Immature natural killer cell (primary cell): ENCODE data around the gene ABCB6. TPM values are rescaled to one million over a fixed set of nuclear protein-coding genes. Genes with fewer than 3 reads are reported as not detected.

Experiments used
- DNase-seq, 3 donors: peaks; one replicate each; pipeline ENCODE4 v3.0.0; 2022; ENCODE audit warnings: mixed read lengths in 1 of 3
- H3K27ac Mint-ChIP-seq, 6 donors: one replicate each; pipeline ENCODE4 v1.8.0; 2020; ENCODE audit warnings: mixed read lengths in 6 of 6, mild to moderate bottlenecking in 5 of 6, inconsistent platforms in 4 of 6, moderate library complexity in 3 of 6
- H3K27me3 Mint-ChIP-seq, 3 donors: one replicate each; pipeline ENCODE4 v1.8.0; 2020 to 2021; ENCODE audit warnings: low read depth in 3 of 3, mild to moderate bottlenecking in 3 of 3, mixed read lengths in 3 of 3, moderate library complexity in 3 of 3, inconsistent platforms in 1 of 3
- H3K36me3 Mint-ChIP-seq, 3 donors: one replicate each; pipeline ENCODE4 v1.8.0; 2020; ENCODE audit warnings: mixed read lengths in 3 of 3, inconsistent platforms in 2 of 3, mild to moderate bottlenecking in 2 of 3
- H3K4me1 Mint-ChIP-seq, 2 donors: one replicate each; pipeline ENCODE4 v1.8.0; 2020; ENCODE audit warnings: inconsistent platforms in 2 of 2, mild to moderate bottlenecking in 2 of 2, mixed read lengths in 2 of 2, moderate library complexity in 1 of 2
- H3K4me3 Mint-ChIP-seq, 5 donors: one replicate each; pipeline ENCODE4 v1.8.0; 2020; ENCODE audit warnings: mild to moderate bottlenecking in 5 of 5, mixed read lengths in 5 of 5, inconsistent platforms in 3 of 5, moderate library complexity in 3 of 5
- H3K9me3 Mint-ChIP-seq, 6 donors: one replicate each; pipeline ENCODE4 v1.8.0; 2020; ENCODE audit warnings: mild to moderate bottlenecking in 6 of 6, mixed read lengths in 6 of 6, inconsistent platforms in 4 of 6, moderate library complexity in 3 of 6
- polyA plus RNA-seq, 3 donors: library from polyadenylated mRNA; unstranded; fragments of 300-500 nt; fragmentation: Illumina TruSeq; gene quantifications; one replicate each; pipeline ENCODE4 v1.2.3, GENCODE V29; 2021

ABCB6 gene
- polyA plus RNA-seq, 3 donors from 2014 or later: 0.21 to 3.7 (median 1.2) TPM

GRCh38 chr2:219172231-219173154, 46.3 kb downstream of the ABCB6 start:
- Mint-ChIP-seq H3K9me3 (no peaks in the 10 kb centered on the region), H3K36me3 (peaks cover 8 to 27% (median 8%) of the 10 kb centered on the region in 3 donors), H3K27ac (peak overlapping the region in 5 of 6 donors; percentile 22 to 80 (median 64)), H3K4me3 (no peak overlapping the region), H3K27me3 (peaks cover 6 to 10% (median 6%) of the 10 kb centered on the region in 3 donors), H3K4me1 (peaks cover 26 to 28% of the 10 kb centered on the region in 2 donors)
- DNase-seq: no peak

DNA sequence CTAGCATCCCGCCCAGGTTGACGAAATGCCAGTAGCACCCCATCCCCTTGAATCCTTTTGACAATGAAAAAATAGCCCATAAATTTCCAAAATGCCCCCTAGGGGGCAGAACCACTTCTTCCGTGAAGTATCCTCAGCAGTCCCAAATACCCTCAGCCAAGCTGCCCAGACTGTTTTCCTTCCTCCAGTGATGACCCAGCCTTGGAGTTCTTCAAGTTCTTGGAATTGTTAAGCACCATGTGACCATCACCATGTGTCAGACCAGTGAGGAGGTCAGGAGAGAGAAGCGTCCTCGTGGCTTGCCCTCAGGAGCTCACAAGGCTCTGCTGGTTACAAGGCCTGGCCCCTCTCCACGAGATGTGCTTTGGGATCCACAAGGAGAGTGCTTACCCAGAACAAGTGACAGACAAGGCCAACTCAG, 47.5 kb downstream of the ABCB6 start:
- Mint-ChIP-seq H3K27ac (peak overlapping the region; percentile 35 to 80 (median 68)), H3K4me1 (peaks cover 21 to 22% of the 10 kb centered on the region in 2 donors), H3K27me3 (peaks cover 0 to 4% (median 2%) of the 10 kb centered on the region in 3 donors), H3K9me3 (no peaks in the 10 kb centered on the region), H3K4me3 (no peak overlapping the region), H3K36me3 (peaks cover 8 to 31% (median 8%) of the 10 kb centered on the region in 3 donors)
- DNase-seq: peak; percentile 37 to 52 (median 42)

DNA sequence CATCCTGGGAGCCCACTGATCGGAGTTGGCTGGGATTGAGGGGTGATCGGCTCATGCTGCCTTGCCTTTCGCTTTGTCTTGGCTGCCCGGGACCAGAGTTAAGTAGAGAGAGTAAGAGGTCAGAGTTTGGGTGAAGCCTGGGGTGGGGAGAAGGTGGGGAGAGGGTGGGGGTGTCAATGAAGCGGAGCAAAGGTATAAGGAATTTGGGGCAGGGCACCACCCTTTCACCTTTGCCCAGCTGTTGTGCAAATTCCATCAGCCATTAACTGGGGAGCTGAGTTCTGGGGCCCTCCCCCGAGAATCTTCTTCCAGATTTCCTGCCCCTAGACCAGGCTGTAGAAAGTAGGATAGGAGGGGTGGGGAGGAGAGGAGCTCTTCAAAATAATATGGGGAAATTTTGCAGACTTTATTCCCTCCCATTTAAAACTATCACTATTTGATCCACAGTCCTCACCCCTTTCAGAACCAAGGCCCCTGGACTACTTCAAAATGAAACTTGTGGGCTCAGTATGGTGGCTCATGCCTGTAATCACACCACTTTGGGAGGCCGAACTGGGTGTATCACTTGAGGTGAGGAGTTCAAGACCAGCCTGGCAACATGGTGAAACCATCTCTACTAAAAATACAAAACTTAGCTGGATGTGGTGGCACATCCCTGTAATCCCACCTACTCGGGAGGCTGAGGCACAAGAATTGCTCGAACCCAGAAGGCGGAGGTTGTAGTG, 48.7 kb downstream of the ABCB6 start, which contains the start of gene SLC23A3:
SLC23A3 (minus strand) TSS at position 100 of the 725 bp plus-strand sequence; CDS start at position 55, 45 bp downstream.
- DNase-seq: no peak
- no peak within 1 kb of the TSS for H3K4me3 Mint-ChIP-seq
- H3K4me1 Mint-ChIP-seq: peaks cover 11 to 12% of the 10 kb centered on the region in 2 donors
- H3K36me3 Mint-ChIP-seq: peaks cover 8 to 31% (median 12%) of the 10 kb centered on the region in 3 donors
- H3K27me3 Mint-ChIP-seq: peaks cover 0 to 2% (median 0%) of the 10 kb centered on the region in 3 donors
- H3K27ac Mint-ChIP-seq: peak within 1 kb of the TSS in 2 of 6 donors; percentile 69 to 80
- H3K9me3 Mint-ChIP-seq: no peaks in the 10 kb centered on the region

GRCh38 chr2:219168932-219169331, 49.8 kb downstream of the ABCB6 start:
- DNase-seq: no peak
- H3K27ac Mint-ChIP-seq: no peak overlapping the region
- H3K4me1 Mint-ChIP-seq: peaks cover 2 to 3% of the 10 kb centered on the region in 2 donors
- H3K27me3 Mint-ChIP-seq: no peaks in the 10 kb centered on the region
- H3K4me3 Mint-ChIP-seq: no peak overlapping the region
- H3K9me3 Mint-ChIP-seq: no peaks in the 10 kb centered on the region
- H3K36me3 Mint-ChIP-seq: peaks cover under 1 to 22% (median 6%) of the 10 kb centered on the region in 3 donors

- no peak overlapping the region for H3K27ac Mint-ChIP-seq
- DNase-seq: no peak
- no peaks in the 10 kb centered on the region for H3K9me3 Mint-ChIP-seq
- no peaks in the 10 kb centered on the region for H3K27me3 Mint-ChIP-seq
- H3K36me3 Mint-ChIP-seq: peaks cover 0 to 20% (median 4%) of the 10 kb centered on the region in 3 donors
- no peak overlapping the region for H3K4me3 Mint-ChIP-seq
- peaks cover 0 to 2% of the 10 kb centered on the region in 2 donors for H3K4me1 Mint-ChIP-seq
Measured at GRCh38 chr2:219168526-219168925, 50.2 kb downstream of the ABCB6 start.

DNA sequence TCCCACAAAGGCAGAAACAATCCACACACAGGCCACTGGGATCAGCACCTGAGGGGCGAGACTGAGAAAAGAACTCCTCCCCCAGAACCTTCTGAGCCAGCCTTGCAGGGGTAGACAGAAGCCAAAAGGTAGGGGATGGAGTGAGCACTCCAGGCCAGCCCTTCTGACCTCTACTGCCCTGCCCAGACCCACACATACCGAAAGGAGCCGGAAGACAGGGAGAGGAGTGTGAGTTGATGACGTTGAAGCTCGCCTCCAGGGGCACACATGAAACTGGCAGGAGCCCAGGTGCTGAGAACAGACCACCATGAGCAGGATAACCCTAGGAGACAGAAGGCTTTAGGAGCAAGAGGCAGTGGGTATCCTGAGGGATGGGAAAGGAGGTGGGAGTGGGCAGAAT, 50.8 kb downstream of the ABCB6 start:
- Mint-ChIP-seq H3K4me1 (peaks cover 0 to 2% of the 10 kb centered on the region in 2 donors), H3K27me3 (no peaks in the 10 kb centered on the region), H3K27ac (peak overlapping the region in 1 of 6 donors; percentile 78), H3K36me3 (peaks cover 0 to 16% (median 4%) of the 10 kb centered on the region in 3 donors), H3K9me3 (no peaks in the 10 kb centered on the region), H3K4me3 (no peak overlapping the region)
- DNase-seq: no peak

- peaks cover 3 to 4% (median 3%) of the 10 kb centered on the region in 3 donors for H3K27me3 Mint-ChIP-seq
- H3K9me3 Mint-ChIP-seq: no peaks in the 10 kb centered on the region
- DNase-seq: no peak
- H3K4me3 Mint-ChIP-seq: no peak overlapping the region
- peak overlapping the region in 1 of 6 donors; percentile 17 for H3K27ac Mint-ChIP-seq
- H3K4me1 Mint-ChIP-seq: peaks cover 9 to 12% of the 10 kb centered on the region in 2 donors
- peaks cover 0 to 4% (median 3%) of the 10 kb centered on the region in 3 donors for H3K36me3 Mint-ChIP-seq
Measured at GRCh38 chr2:219165058-219165911, 53.5 kb downstream of the ABCB6 start.

GRCh38 chr2:219163156-219163555, 55.6 kb downstream of the ABCB6 start:
- H3K9me3 Mint-ChIP-seq: no peaks in the 10 kb centered on the region
- H3K27ac Mint-ChIP-seq: no peak overlapping the region

DNA sequence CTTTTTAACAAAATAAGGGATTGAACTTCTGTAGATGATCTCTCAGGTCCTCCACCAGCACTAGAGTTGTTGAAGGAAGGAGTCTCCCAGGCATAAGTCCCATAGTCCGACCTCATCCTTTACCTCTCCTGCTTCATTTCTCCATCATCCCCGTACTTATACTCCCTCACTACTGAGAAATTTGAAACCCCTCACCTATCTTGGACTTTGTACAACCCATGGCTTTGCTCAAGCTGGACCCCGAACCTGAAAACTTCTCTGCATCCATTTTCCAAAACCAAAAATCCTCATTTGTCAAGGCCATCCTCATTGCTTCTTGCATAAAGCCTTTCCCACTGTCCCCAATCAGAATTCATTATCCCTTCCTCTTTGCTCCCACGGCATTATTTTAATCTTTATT, 57.7 kb downstream of the ABCB6 start:
- Mint-ChIP-seq H3K36me3 (peaks cover 8 to 17% (median 17%) of the 10 kb centered on the region in 3 donors), H3K4me3 (peak overlapping the region; percentile 93 to 98 (median 97)), H3K27ac (peak overlapping the region; percentile 70 to 99 (median 96)), H3K9me3 (no peaks in the 10 kb centered on the region), H3K4me1 (peaks cover 15 to 21% of the 10 kb centered on the region in 2 donors), H3K27me3 (peaks cover 6 to 7% (median 6%) of the 10 kb centered on the region in 3 donors)
- no peak for DNase-seq

More at GRCh38 chr2:219163156-219163555, 55.6 kb downstream of the ABCB6 start:
- Mint-ChIP-seq H3K27me3 (peaks cover 6 to 7% (median 6%) of the 10 kb centered on the region in 3 donors), H3K4me1 (peaks cover 15 to 21% of the 10 kb centered on the region in 2 donors), H3K36me3 (peaks cover 0 to 4% (median 3%) of the 10 kb centered on the region in 3 donors), H3K4me3 (peak overlapping the region in 1 of 5 donors; percentile 25)
- DNase-seq: no peak

DNA sequence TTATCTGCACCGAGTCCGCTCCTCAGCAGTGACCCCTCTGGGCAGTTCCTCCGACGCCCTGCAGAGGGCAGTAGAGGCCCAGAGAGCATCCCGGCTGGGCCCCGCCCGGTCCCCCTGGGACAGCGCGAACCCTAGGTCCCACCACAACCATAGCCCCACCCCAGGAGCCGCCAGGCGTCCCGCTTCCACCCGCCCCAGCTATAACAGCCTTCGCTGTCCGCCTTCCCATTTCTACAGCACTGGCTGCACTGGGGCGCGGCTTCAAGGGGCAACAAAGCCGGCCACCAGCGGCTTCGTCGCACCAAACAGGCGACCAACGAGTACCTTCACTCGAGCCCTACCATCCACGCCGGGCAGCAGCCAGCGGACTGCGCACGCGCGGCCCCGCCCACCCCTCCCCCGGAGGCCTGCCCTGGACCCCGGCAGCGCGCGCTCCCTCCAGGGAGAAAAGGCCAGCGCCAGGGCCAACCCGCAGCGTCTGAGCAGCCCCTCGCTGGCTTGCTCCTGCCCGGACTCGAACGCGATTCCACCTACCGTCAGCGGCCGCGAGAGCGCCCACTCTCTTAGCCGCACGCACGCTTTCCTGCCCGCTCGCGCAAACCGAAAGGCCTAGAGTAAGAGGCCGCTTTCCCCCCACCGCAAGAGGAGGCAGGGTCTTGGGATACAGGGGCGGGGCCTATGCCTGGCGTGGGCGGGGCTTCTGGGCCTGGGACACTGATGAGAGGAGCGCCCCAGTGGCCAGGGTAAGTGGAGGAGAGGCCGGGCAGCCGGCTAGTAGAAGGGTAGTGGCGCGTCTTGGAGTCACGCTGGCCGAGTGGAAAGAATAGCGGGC, 58.4 kb downstream of the ABCB6 start, which contains the start of gene NHEJ1:
NHEJ1 (minus strand) TSS at position 630 of the 832 bp plus-strand sequence. CDS start 2,453 bp downstream, outside the sequence.
- H3K4me1 Mint-ChIP-seq: peaks cover 15 to 21% of the 10 kb centered on the region in 2 donors
- H3K9me3 Mint-ChIP-seq: no peaks in the 10 kb centered on the region
- H3K36me3 Mint-ChIP-seq: peaks cover 8 to 17% (median 14%) of the 10 kb centered on the region in 3 donors
- H3K27ac Mint-ChIP-seq: peak within 1 kb of the TSS; percentile 91 to 99 (median 98)
- H3K27me3 Mint-ChIP-seq: peaks cover 6 to 7% (median 6%) of the 10 kb centered on the region in 3 donors
- H3K4me3 Mint-ChIP-seq: peak within 1 kb of the TSS; percentile 93 to 98 (median 97)
- DNase-seq: peak; percentile 95
